ENCODE data around the gene RHOD.

RHOD gene

GRCh38 chr11:67033661-67034166 lies 22.9 kb upstream of the RHOD start:
- H3K4me3 ChIP-seq (ENCODE audit: low read depth in 1 of 2, low read length in 1 of 2): no peak overlapping the region
- peaks cover 70% of the 10 kb centered on the region for H3K27me3 ChIP-seq
- H3K36me3 ChIP-seq: no peaks in the 10 kb centered on the region
- H3K9me3 ChIP-seq: no peaks in the 10 kb centered on the region
- no peak overlapping the region for H3K27ac ChIP-seq
- no peak for TF ChIP-seq CTCF (IDR thresholded peaks at IDR 0.05)
- no peaks in the 10 kb centered on the region for H3K4me1 ChIP-seq (ENCODE audit: control insufficient read depth in 1 of 2, insufficient read depth in 1 of 2, low read depth in 1 of 2, low read length in 1 of 2)

GRCh38 chr11:67034350-67034749 lies 22.3 kb upstream of the RHOD start:
- Histone ChIP-seq H3K27ac (no peak overlapping the region), H3K4me1 (ENCODE audit: control insufficient read depth in 1 of 2, insufficient read depth in 1 of 2, low read depth in 1 of 2, low read length in 1 of 2) (no peaks in the 10 kb centered on the region), H3K36me3 (no peaks in the 10 kb centered on the region), H3K9me3 (no peaks in the 10 kb centered on the region), H3K27me3 (peaks cover 64% of the 10 kb centered on the region), H3K4me3 (ENCODE audit: low read depth in 1 of 2, low read length in 1 of 2) (no peak overlapping the region)
- no peak for TF ChIP-seq CTCF (IDR thresholded peaks at IDR 0.05)

- peaks cover 48% of the 10 kb centered on the region for H3K27me3 ChIP-seq
- H3K9me3 ChIP-seq: no peaks in the 10 kb centered on the region
- no peak for TF ChIP-seq CTCF (IDR thresholded peaks at IDR 0.05)
- H3K36me3 ChIP-seq: no peaks in the 10 kb centered on the region
- no peak overlapping the region for H3K4me3 ChIP-seq (ENCODE audit: low read depth in 1 of 2, low read length in 1 of 2)
- no peaks in the 10 kb centered on the region for H3K4me1 ChIP-seq (ENCODE audit: control insufficient read depth in 1 of 2, insufficient read depth in 1 of 2, low read depth in 1 of 2, low read length in 1 of 2)
- no peak overlapping the region for H3K27ac ChIP-seq
Measured at GRCh38 chr11:67040147-67040546, 16.5 kb upstream of the RHOD start.

GRCh38 chr11:67041602-67042001 lies 15.0 kb upstream of the RHOD start:
- no peaks in the 10 kb centered on the region for H3K9me3 ChIP-seq
- H3K4me3 ChIP-seq (ENCODE audit: low read depth in 1 of 2, low read length in 1 of 2): no peak overlapping the region
- no peaks in the 10 kb centered on the region for H3K4me1 ChIP-seq (ENCODE audit: control insufficient read depth in 1 of 2, insufficient read depth in 1 of 2, low read depth in 1 of 2, low read length in 1 of 2)
- H3K36me3 ChIP-seq: no peaks in the 10 kb centered on the region
- peaks cover 49% of the 10 kb centered on the region for H3K27me3 ChIP-seq
- H3K27ac ChIP-seq: no peak overlapping the region
- no peak for TF ChIP-seq CTCF (IDR thresholded peaks at IDR 0.05)

GRCh38 chr11:67043572-67044349 lies 12.9 kb upstream of the RHOD start:
- Histone ChIP-seq H3K27me3 (peaks cover 43% of the 10 kb centered on the region), H3K36me3 (no peaks in the 10 kb centered on the region), H3K4me1 (ENCODE audit: control insufficient read depth in 1 of 2, insufficient read depth in 1 of 2, low read depth in 1 of 2, low read length in 1 of 2) (no peaks in the 10 kb centered on the region), H3K9me3 (no peaks in the 10 kb centered on the region), H3K27ac (no peak overlapping the region), H3K4me3 (ENCODE audit: low read depth in 1 of 2, low read length in 1 of 2) (no peak overlapping the region)
- no peak for TF ChIP-seq CTCF (IDR thresholded peaks at IDR 0.05)

All from neutrophil (primary cell).